ENCODE measurements around the gene DPYSL4.

GRCh38 chr10:132167041-132167674, 19.6 kb upstream of the DPYSL4 start:
- TF ChIP-seq POLR2A (IDR thresholded peaks at IDR 0.05; ENCODE audit: low read depth, low read length), result no peak
- TF ChIP-seq, protein P1, sequence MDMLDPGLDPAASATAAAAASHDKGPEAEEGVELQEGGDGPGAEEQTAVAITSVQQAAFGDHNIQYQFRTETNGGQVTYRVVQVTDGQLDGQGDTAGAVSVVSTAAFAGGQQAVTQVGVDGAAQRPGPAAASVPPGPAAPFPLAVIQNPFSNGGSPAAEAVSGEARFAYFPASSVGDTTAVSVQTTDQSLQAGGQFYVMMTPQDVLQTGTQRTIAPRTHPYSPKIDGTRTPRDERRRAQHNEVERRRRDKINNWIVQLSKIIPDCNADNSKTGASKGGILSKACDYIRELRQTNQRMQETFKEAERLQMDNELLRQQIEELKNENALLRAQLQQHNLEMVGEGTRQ (IDR thresholded peaks at IDR 0.05; ENCODE audit: low read depth, low read length), result no peak
- no peak for TF ChIP-seq MAFK (IDR thresholded peaks at IDR 0.05; ENCODE audit: low read depth, low read length)
- TF ChIP-seq RAD21 (IDR thresholded peaks at IDR 0.05; ENCODE audit: low read length), result no peak
- TF ChIP-seq, protein P2, sequence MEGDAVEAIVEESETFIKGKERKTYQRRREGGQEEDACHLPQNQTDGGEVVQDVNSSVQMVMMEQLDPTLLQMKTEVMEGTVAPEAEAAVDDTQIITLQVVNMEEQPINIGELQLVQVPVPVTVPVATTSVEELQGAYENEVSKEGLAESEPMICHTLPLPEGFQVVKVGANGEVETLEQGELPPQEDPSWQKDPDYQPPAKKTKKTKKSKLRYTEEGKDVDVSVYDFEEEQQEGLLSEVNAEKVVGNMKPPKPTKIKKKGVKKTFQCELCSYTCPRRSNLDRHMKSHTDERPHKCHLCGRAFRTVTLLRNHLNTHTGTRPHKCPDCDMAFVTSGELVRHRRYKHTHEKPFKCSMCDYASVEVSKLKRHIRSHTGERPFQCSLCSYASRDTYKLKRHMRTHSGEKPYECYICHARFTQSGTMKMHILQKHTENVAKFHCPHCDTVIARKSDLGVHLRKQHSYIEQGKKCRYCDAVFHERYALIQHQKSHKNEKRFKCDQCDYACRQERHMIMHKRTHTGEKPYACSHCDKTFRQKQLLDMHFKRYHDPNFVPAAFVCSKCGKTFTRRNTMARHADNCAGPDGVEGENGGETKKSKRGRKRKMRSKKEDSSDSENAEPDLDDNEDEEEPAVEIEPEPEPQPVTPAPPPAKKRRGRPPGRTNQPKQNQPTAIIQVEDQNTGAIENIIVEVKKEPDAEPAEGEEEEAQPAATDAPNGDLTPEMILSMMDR (conservative IDR thresholded peaks at IDR 0.05; ENCODE audit: low read depth, low read length), result no peak

All from IMR-90 (cell line).